NCI-H82 treated with DMSO at 0.1 percent for 48 hours (cell line): ENCODE data around the gene SVIL.
A peak's percentile ranks its signal among the peaks of the same experiment; 100 is the strongest.

Source experiments
- DNase-seq: peaks from one replicate; lab custom pipeline; 2025; ENCODE audit not compliant: unreplicated experiment; lab: John Stamatoyannopoulos, UW

The SVIL gene

GRCh38 chr10:29634764-29635625, at the start of gene SVIL:
Gene SVIL (minus strand): TSS chr10:29634971. CDS start chr10:29555058, 79,913 bp downstream.
- no peak for DNase-seq

- DNase-seq: no peak
Measured at GRCh38 chr10:29681676-29682448, 47.1 kb upstream of the SVIL start.

GRCh38 chr10:29680091-29680490, 45.3 kb upstream of the SVIL start:
- no peak for DNase-seq

GRCh38 chr10:29676732-29677131, 42.0 kb upstream of the SVIL start:
- no peak for DNase-seq

- DNase-seq: no peak
Measured at GRCh38 chr10:29675984-29676383, 41.2 kb upstream of the SVIL start.

GRCh38 chr10:29671968-29672367, 37.2 kb upstream of the SVIL start:
- DNase-seq: no peak

- DNase-seq: no peak
Measured at GRCh38 chr10:29671228-29671780, 36.5 kb upstream of the SVIL start.

- no peak for DNase-seq
Measured at GRCh38 chr10:29670761-29671160, 36.0 kb upstream of the SVIL start.

- DNase-seq: no peak
Measured at GRCh38 chr10:29669149-29669548, 34.4 kb upstream of the SVIL start.

GRCh38 chr10:29668628-29669027, 33.9 kb upstream of the SVIL start:
- DNase-seq: no peak

GRCh38 chr10:29667191-29667590, 32.4 kb upstream of the SVIL start:
- no peak for DNase-seq

GRCh38 chr10:29666201-29666600, 31.4 kb upstream of the SVIL start:
- no peak for DNase-seq

GRCh38 chr10:29663718-29664117, 28.9 kb upstream of the SVIL start:
- DNase-seq: no peak

- DNase-seq: no peak
Measured at GRCh38 chr10:29658984-29659965, 24.5 kb upstream of the SVIL start.

GRCh38 chr10:29657719-29658274, 23.0 kb upstream of the SVIL start:
- peak; percentile 48 for DNase-seq

- DNase-seq: no peak
Measured at GRCh38 chr10:29656451-29656992, 21.8 kb upstream of the SVIL start.

- no peak for DNase-seq
Measured at GRCh38 chr10:29652192-29652591, 17.4 kb upstream of the SVIL start.

GRCh38 chr10:29651767-29652166, 17.0 kb upstream of the SVIL start:
- no peak for DNase-seq

GRCh38 chr10:29650552-29650944, 15.8 kb upstream of the SVIL start:
- no peak for DNase-seq
